Omental fat pad (tissue), 4 donors: ENCODE measurements around the gene DMP1. TPM values are rescaled to one million over a fixed set of nuclear protein-coding genes. Genes with fewer than 3 reads are reported as not detected.

Experiments
- ATAC-seq: fragments of 150-250 bp; one replicate; pipeline ENCODE4 v1.9.1; 2016; ENCODE audit warnings: mild to moderate bottlenecking, moderate library complexity; ENCODE audit not compliant: low FRiP score
- DNase-seq: peaks from one replicate; pipeline ENCODE4 v3.0.0-alpha.2; 2019; ENCODE audit warnings: low spot score
- CTCF ChIP-seq, 3 donors: fragments of 450-650 bp; IDR thresholded peaks; one replicate each; pipeline ENCODE4 v1.5.1; 2016 to 2017; ENCODE audit warnings: antibody characterized with exemption in 3 of 3, mild to moderate bottlenecking in 3 of 3, moderate library complexity in 2 of 3
- total RNA-seq, 4 donors: library from RNA; depleted of rRNA; stranded (reverse); fragments of >200 nt; gene quantifications; one replicate each; pipeline ENCODE4 v1.1.0, GENCODE V29; 2016

DMP1 gene
- total RNA-seq, 4 donors from 2014 or later = not detected

- ATAC-seq = no peak
- no peak for TF ChIP-seq CTCF (IDR thresholded peaks at IDR 0.05)
- DNase-seq = no peak
Measured at GRCh38 chr4:87650938-87651337, 858 bp downstream of the DMP1 start.

- ATAC-seq = no peak
- no peak for DNase-seq
- TF ChIP-seq CTCF (IDR thresholded peaks at IDR 0.05) = no peak
Measured at GRCh38 chr4:87651941-87652340, 1.9 kb downstream of the DMP1 start.

GRCh38 chr4:87654487-87655044, 4.5 kb downstream of the DMP1 start:
- no peak for TF ChIP-seq CTCF (IDR thresholded peaks at IDR 0.05)
- no peak for DNase-seq
- no peak for ATAC-seq

- DNase-seq (no peak), ATAC-seq (no peak)
- TF ChIP-seq CTCF (IDR thresholded peaks at IDR 0.05) = no peak
Measured at GRCh38 chr4:87657525-87657924, 7.4 kb downstream of the DMP1 start.

- ATAC-seq (peak; percentile 48), DNase-seq (no peak)
- TF ChIP-seq CTCF (IDR thresholded peaks at IDR 0.05) = no peak
Measured at GRCh38 chr4:87659247-87659931, 9.3 kb downstream of the DMP1 start.

- no peak for ATAC-seq
- no peak for TF ChIP-seq CTCF (IDR thresholded peaks at IDR 0.05)
Measured at GRCh38 chr4:87662871-87663270, 12.8 kb downstream of the DMP1 start.

GRCh38 chr4:87669373-87669772, 19.3 kb downstream of the DMP1 start:
- DNase-seq (no peak), ATAC-seq (no peak)
- TF ChIP-seq CTCF (IDR thresholded peaks at IDR 0.05) = no peak

More at GRCh38 chr4:87662871-87663270, 12.8 kb downstream of the DMP1 start:
- DNase-seq = no peak
